Ovary (tissue), 9 donors: ENCODE measurements around the gene RAB22A. TPM values are rescaled to one million over a fixed set of nuclear protein-coding genes. Genes with fewer than 3 reads are reported as not detected.

ENCODE experiments used
- DNase-seq, 5 donors: peaks; one replicate each; pipeline ENCODE4 v3.0.0-alpha.2; 2019 to 2020
- H3K27ac ChIP-seq, 2 donors: fragments of 200-600 bp; one replicate each; pipeline versions ENCODE4 v1.5.1 to v1.8.0; 2019 to 2022
- H3K27me3 ChIP-seq: fragments of 200-600 bp; one replicate; pipeline ENCODE4 v1.8.0; 2022
- H3K36me3 ChIP-seq: fragments of 200-600 bp; sonication (generic); one replicate; pipeline ENCODE4 v1.5.1; 2019
- H3K4me1 ChIP-seq: one replicate; pipeline ENCODE4 v1.8.1; 2013; ENCODE audit warnings: mild to moderate bottlenecking, moderate library complexity; ENCODE audit not compliant: insufficient read depth
- H3K4me3 ChIP-seq: fragments of 200-600 bp; sonication (generic); one replicate; pipeline ENCODE4 v1.5.1; 2017
- H3K9me3 ChIP-seq, 2 donors: fragments of 200-600 bp in 1 of 2; sonication (generic) in 1 of 2; one replicate each; pipeline versions ENCODE4 v1.5.1 to v1.8.1; 2013 to 2019; ENCODE audit warnings: mild to moderate bottlenecking in 1 of 2, moderate library complexity in 1 of 2
- CTCF ChIP-seq, 3 donors: fragments of 450-650 bp in 2 of 3; fragments of 200-600 bp in 1 of 3; IDR thresholded peaks; one replicate each; pipeline versions ENCODE4 v1.5.1 to v1.8.0; 2016 to 2022; ENCODE audit warnings: antibody characterized with exemption in 3 of 3, mild to moderate bottlenecking in 1 of 3
- EP300 ChIP-seq: sonication (generic); formaldehyde crosslinking; IDR thresholded peaks from one replicate; pipeline ENCODE4 v1.6.1; 2017; ENCODE audit warnings: antibody characterized with exemption
- POLR2A ChIP-seq: fragments of 450-650 bp; IDR thresholded peaks from one replicate; pipeline ENCODE4 v1.6.1; 2017; ENCODE audit warnings: antibody characterized with exemption, mild to moderate bottlenecking, moderate library complexity
- whole genome bisulfite sequencing, 3 donors: extraction: QIAGEN DNeasy Blood & Tissue Kit in 1 of 3; methylation state at CpG; one replicate each; pipeline versions ENCODE4 v1.1.5 to v1.1.7; 2013 to 2017; 5-methylcytosine and 5-hydroxymethylcytosine counted together
- intact Hi-C, 4 donors: fragments of 100-400 bp; cut with DNase I; formaldehyde crosslinking; loops; one replicate each; pipeline versions ENCODE4 v1.11.0 to v1.15.1; 2022 to 2023
- polyA plus RNA-seq, 2 donors: library from polyadenylated mRNA; stranded (reverse); fragments of 200-250 nt in 1 of 2; fragments of 350-450 nt in 1 of 2; fragmentation: Illumina TruSeq in 1 of 2; extraction: RNeasy Lipid Tissue Mini Kit (QIAGEN cat#74804) in 1 of 2; gene quantifications; one replicate each; pipeline ENCODE4 v1.2.3, GENCODE V29; 2013 to 2014
- total RNA-seq, 7 donors: library from RNA; depleted of rRNA in 2 of 7; stranded (reverse); fragments of >200 nt in 2 of 7; fragmentation: NEBNext Ultra II Directional in 3 of 7; extraction: Animal tissue kit (Norgen Biotek cat#: 25700) in 3 of 7; gene quantifications; one replicate each; pipeline versions ENCODE4 v1.1.0 to v1.2.4, GENCODE V29; 2016 to 2023
- donor health status: DM: no; HTN: no; CAD: no; lungs with moderate emphysema.
- donor health status: DM: no; HTN: no; CAD: no.
- donor health status: Bipolar disorder and iron deficiency.
- donor health status: DM: yes; HTN: yes; CAD: no.
- donor health status: DM: no; HTN: no; CAD: no.
- donor health status: DM: yes; HTN: yes; CAD: no.

The RAB22A gene
- total and polyA plus RNA-seq, 9 donors, result 6.3 to 25.1 (median 17.9) TPM

- Histone ChIP-seq H3K27me3 (no peaks in the 10 kb centered on the region), H3K27ac (no peak overlapping the region), H3K9me3 (no peaks in the 10 kb centered on the region), H3K36me3 (no peaks in the 10 kb centered on the region), H3K4me3 (no peak overlapping the region), H3K4me1 (peaks cover 5% of the 10 kb centered on the region)
- WGBS, 3 donors, result 44 to 48% (median 47%) methylated on average over 3 of the region's 3 CpGs
- no peak for DNase-seq
- TF ChIP-seq EP300 (no peak), POLR2A (no peak)
- intact Hi-C loops, result no loop called here
Measured at GRCh38 chr20:58330249-58330648, 20.7 kb downstream of the RAB22A start.

GRCh38 chr20:58330687-58331086, 21.2 kb downstream of the RAB22A start:
- no peak overlapping the region for H3K4me3 ChIP-seq
- intact Hi-C loops, result no loop called here
- TF ChIP-seq EP300 (no peak), CTCF (IDR thresholded peaks at IDR 0.05) (no peak), POLR2A (no peak)
- H3K36me3 ChIP-seq, result no peaks in the 10 kb centered on the region
- H3K9me3 ChIP-seq, result no peaks in the 10 kb centered on the region
- 30 to 42% (median 40%) methylated on average over 1 of the region's 1 CpG for WGBS, 3 donors
- DNase-seq, result no peak
- H3K27ac ChIP-seq, result no peak overlapping the region
- no peaks in the 10 kb centered on the region for H3K27me3 ChIP-seq
- H3K4me1 ChIP-seq, result peaks cover 5% of the 10 kb centered on the region

GRCh38 chr20:58331961-58332551, 22.5 kb downstream of the RAB22A start:
- Histone ChIP-seq H3K36me3 (no peaks in the 10 kb centered on the region), H3K9me3 (no peaks in the 10 kb centered on the region), H3K27me3 (no peaks in the 10 kb centered on the region), H3K27ac (no peak overlapping the region), H3K4me1 (peaks cover 5% of the 10 kb centered on the region), H3K4me3 (no peak overlapping the region)
- no peak for DNase-seq
- 64 to 94% (median 78%) methylated on average over 3 of the region's 3 CpGs for whole genome bisulfite sequencing, 3 donors
- intact Hi-C loops, result no loop called here
- TF ChIP-seq POLR2A (no peak), EP300 (no peak), CTCF (IDR thresholded peaks at IDR 0.05) (no peak)

GRCh38 chr20:58339741-58340140, 30.2 kb downstream of the RAB22A start:
- Histone ChIP-seq H3K9me3 (no peaks in the 10 kb centered on the region), H3K4me3 (no peak overlapping the region), H3K27me3 (no peaks in the 10 kb centered on the region), H3K27ac (no peak overlapping the region), H3K4me1 (peaks cover 1% of the 10 kb centered on the region), H3K36me3 (no peaks in the 10 kb centered on the region)
- TF ChIP-seq EP300, result no peak
- TF ChIP-seq CTCF (IDR thresholded peaks at IDR 0.05), result no peak
- no peak for TF ChIP-seq POLR2A
- DNase-seq, result no peak
- 89 to 97% (median 95%) methylated on average over 6 of the region's 6 CpGs for WGBS, 3 donors
- intact Hi-C loops, result no loop called here

- no peak for TF ChIP-seq EP300
- TF ChIP-seq CTCF (IDR thresholded peaks at IDR 0.05), result no peak
- no peak for TF ChIP-seq POLR2A
- no peaks in the 10 kb centered on the region for H3K27me3 ChIP-seq
- H3K4me1 ChIP-seq, result peaks cover 1% of the 10 kb centered on the region
- no peaks in the 10 kb centered on the region for H3K36me3 ChIP-seq
- H3K4me3 ChIP-seq, result no peak overlapping the region
- no peak overlapping the region for H3K27ac ChIP-seq
- intact Hi-C loops, result no loop called here
- H3K9me3 ChIP-seq, result no peaks in the 10 kb centered on the region
- 90 to 94% (median 90%) methylated on average over 4 of the region's 4 CpGs for WGBS, 3 donors
- no peak for DNase-seq
Measured at GRCh38 chr20:58340151-58340550, 30.6 kb downstream of the RAB22A start.
